Hepatocyte (in vitro differentiated cells): ENCODE results near the gene CKLF. TPM values are rescaled to one million over a fixed set of nuclear protein-coding genes. Genes with fewer than 3 reads are reported as not detected.
"Not testable (repeated sequence)": the region's sequence is repeated elsewhere in the genome, so short reads cannot be mapped to it uniquely, and the experiment has no call there.

Source experiments
- DNase-seq: peaks from one replicate; pipeline ENCODE4 v3.0.0-alpha.2; 2016; ENCODE audit warnings: low spot score
- H2AFZ ChIP-seq: fragments of 200-600 bp; sonication (generic); 2 replicates; pipeline ENCODE4 v1.6.0; 2016; ENCODE audit warnings: antibody characterized with exemption, mild to moderate bottlenecking
- H3K27ac ChIP-seq: fragments of 200-600 bp; sonication (generic); 2 replicates; pipeline ENCODE4 v1.5.1; 2016; ENCODE audit warnings: mild to moderate bottlenecking
- H3K27me3 ChIP-seq: fragments of 200-600 bp; sonication (generic); 2 replicates; pipeline ENCODE4 v1.6.1; 2016
- H3K36me3 ChIP-seq: fragments of 200-600 bp; sonication (generic); replicated peaks from 2 replicates; pipeline ENCODE4 v1.5.1; 2016; ENCODE audit warnings: low read depth; ENCODE audit not compliant: insufficient read depth
- H3K4me1 ChIP-seq: fragments of 200-600 bp; sonication (generic); 2 replicates; pipeline ENCODE4 v1.5.1; 2016; ENCODE audit warnings: mild to moderate bottlenecking, moderate library complexity; ENCODE audit not compliant: insufficient read depth
- H3K4me2 ChIP-seq: fragments of 200-600 bp; sonication (generic); 2 replicates; pipeline ENCODE4 v1.6.0; 2016
- H3K4me3 ChIP-seq: fragments of 200-600 bp; sonication (generic); 2 replicates; pipeline ENCODE4 v1.5.1; 2016; ENCODE audit warnings: mild to moderate bottlenecking
- H3K79me2 ChIP-seq: fragments of 200-600 bp; sonication (generic); 2 replicates; pipeline ENCODE4 v1.6.0; 2017; ENCODE audit warnings: mild to moderate bottlenecking
- H3K9me2 ChIP-seq: fragments of 200-600 bp; sonication (generic); replicated peaks from 2 replicates; pipeline ENCODE4 v1.6.0; 2017; ENCODE audit warnings: mild to moderate bottlenecking; ENCODE audit not compliant: insufficient read depth
- H3K9me3 ChIP-seq: fragments of 200-600 bp; sonication (generic); 2 replicates; pipeline ENCODE4 v1.5.1; 2016; ENCODE audit warnings: low read depth, mild to moderate bottlenecking
- H4K20me1 ChIP-seq: fragments of 200-600 bp; sonication (generic); 2 replicates; pipeline ENCODE4 v1.6.0; 2016; ENCODE audit warnings: mild to moderate bottlenecking; ENCODE audit not compliant: insufficient read depth, poor library complexity, severe bottlenecking
- EZH2 ChIP-seq: fragments of 200-600 bp; sonication (generic); IDR thresholded peaks from 2 replicates; pipeline ENCODE4 v1.6.1; 2016; ENCODE audit warnings: antibody characterized with exemption, mild to moderate bottlenecking, borderline replicate concordance
- EZH2phosphoT487 ChIP-seq: fragments of 200-600 bp; sonication (generic); IDR thresholded peaks from one replicate; pipeline ENCODE4 v1.6.1; 2018; ENCODE audit warnings: antibody characterized with exemption, mild to moderate bottlenecking, low read depth, moderate library complexity; ENCODE audit not compliant: unreplicated experiment, severe bottlenecking
- WGBS: methylation state at CpG from one replicate; pipeline ENCODE4 v1.1.6; 2016; ENCODE audit warnings: low lambda C conversion rate; ENCODE audit errors: missing lambda C conversion rate; 5-methylcytosine and 5-hydroxymethylcytosine counted together
- polyA plus RNA-seq: library from polyadenylated mRNA; unstranded; fragments of >200 nt; fragmentation: Nextera tagmentation; extraction: Ambion mirVana; gene quantifications from 2 replicates; pipeline ENCODE4 v1.2.1, GENCODE V29; 2016
- total RNA-seq: library from RNA; depleted of rRNA; stranded (reverse); fragments of >200 nt; gene quantifications from 2 replicates; pipeline ENCODE4 v1.2.3, GENCODE V29; 2014
- TF ChIP-seq, protein P1 (sequence below): fragments of 200-600 bp; sonication (generic); IDR thresholded peaks from 2 replicates; pipeline ENCODE4 v1.5.1; 2016; ENCODE audit warnings: antibody characterized with exemption, mild to moderate bottlenecking; ENCODE audit not compliant: poor library complexity

CKLF gene
- total and polyA plus RNA-seq, 2 experiments from 2014 or later = 39.9 to 53.5 TPM

DNA sequence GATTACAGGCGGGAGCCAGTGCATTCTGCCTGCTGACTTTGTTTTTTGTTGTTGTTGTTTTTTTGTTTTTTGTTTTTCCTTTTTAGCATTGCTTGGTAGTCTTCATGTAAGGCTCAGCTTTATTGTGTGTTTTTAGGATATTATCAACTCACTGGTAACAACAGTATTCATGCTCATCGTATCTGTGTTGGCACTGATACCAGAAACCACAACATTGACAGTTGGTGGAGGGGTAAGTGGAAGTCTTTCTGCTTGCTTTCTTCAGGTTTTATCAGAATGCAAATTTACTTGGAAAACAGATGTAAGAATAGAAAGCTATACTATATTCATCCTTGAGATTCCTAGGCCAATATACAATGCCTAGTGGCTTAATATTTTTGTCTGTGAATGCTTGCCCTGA is 10.6 kb downstream of the CKLF start:
- no peak for DNase-seq
- Histone ChIP-seq H3K27me3 (no peaks in the 10 kb centered on the region), H3K79me2 (no peaks in the 10 kb centered on the region), H3K4me1 (no peaks in the 10 kb centered on the region), H3K4me3 (no peak overlapping the region), H2AFZ (no peak overlapping the region), H4K20me1 (no peaks in the 10 kb centered on the region), H3K9me3 (no peaks in the 10 kb centered on the region), H3K27ac (no peak overlapping the region), H3K4me2 (no peak overlapping the region), H3K9me2 (no peaks in the 10 kb centered on the region), H3K36me3 (no peaks in the 10 kb centered on the region)
- TF ChIP-seq EZH2 (no peak), EZH2phosphoT487 (no peak)
- TF ChIP-seq, protein P1, sequence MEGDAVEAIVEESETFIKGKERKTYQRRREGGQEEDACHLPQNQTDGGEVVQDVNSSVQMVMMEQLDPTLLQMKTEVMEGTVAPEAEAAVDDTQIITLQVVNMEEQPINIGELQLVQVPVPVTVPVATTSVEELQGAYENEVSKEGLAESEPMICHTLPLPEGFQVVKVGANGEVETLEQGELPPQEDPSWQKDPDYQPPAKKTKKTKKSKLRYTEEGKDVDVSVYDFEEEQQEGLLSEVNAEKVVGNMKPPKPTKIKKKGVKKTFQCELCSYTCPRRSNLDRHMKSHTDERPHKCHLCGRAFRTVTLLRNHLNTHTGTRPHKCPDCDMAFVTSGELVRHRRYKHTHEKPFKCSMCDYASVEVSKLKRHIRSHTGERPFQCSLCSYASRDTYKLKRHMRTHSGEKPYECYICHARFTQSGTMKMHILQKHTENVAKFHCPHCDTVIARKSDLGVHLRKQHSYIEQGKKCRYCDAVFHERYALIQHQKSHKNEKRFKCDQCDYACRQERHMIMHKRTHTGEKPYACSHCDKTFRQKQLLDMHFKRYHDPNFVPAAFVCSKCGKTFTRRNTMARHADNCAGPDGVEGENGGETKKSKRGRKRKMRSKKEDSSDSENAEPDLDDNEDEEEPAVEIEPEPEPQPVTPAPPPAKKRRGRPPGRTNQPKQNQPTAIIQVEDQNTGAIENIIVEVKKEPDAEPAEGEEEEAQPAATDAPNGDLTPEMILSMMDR = no peak
- WGBS = 93% methylated on average over 2 of the region's 2 CpGs

DNA sequence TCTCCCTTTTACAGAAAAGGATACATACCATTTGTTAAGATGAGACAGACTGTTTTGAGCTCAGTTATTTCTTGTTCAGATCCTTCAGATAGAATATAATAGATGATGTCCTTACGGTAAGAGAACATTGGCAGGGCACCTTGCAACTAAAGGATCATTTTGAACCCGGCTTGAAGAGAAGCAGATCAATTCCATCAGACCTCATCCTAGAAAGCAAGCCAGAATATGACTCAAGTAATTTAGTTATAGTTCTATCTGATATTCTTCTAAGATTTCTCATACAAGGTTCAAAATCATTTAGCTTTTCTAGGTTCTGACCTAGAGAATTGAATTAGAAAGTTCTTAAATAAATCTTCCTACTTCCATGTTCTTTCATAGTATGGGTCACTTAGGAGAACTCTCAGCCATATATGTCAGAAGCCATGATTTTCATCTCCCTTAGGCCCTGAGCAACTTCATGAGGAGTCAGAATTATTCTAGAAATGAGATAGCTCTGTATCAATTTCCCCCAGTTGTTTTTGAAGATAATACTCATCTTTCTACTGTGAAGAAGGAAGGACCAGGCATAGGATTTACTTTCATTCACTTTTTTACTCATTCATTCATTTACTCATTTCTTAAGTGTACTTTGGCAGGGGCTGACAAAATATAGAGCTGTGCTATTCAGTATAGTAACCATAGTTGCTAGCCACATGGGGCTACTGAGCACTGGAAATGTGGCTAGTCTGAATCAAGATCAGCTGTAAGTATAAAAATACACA is 11.4 kb downstream of the CKLF start:
- no peaks in the 10 kb centered on the region for H3K4me1 ChIP-seq
- H3K79me2 ChIP-seq = no peaks in the 10 kb centered on the region
- no peaks in the 10 kb centered on the region for H3K36me3 ChIP-seq
- no peak for DNase-seq
- no peak overlapping the region for H3K27ac ChIP-seq
- no peak overlapping the region for H3K4me2 ChIP-seq
- no peaks in the 10 kb centered on the region for H3K27me3 ChIP-seq
- H3K4me3 ChIP-seq = no peak overlapping the region
- no peaks in the 10 kb centered on the region for H3K9me3 ChIP-seq
- no peaks in the 10 kb centered on the region for H4K20me1 ChIP-seq
- WGBS = 96% methylated on average over 2 of the region's 2 CpGs
- H2AFZ ChIP-seq = no peak overlapping the region
- no peak for TF ChIP-seq EZH2
- TF ChIP-seq, protein P1 = no peak
- no peak for TF ChIP-seq EZH2phosphoT487
- H3K9me2 ChIP-seq = no peaks in the 10 kb centered on the region

DNA sequence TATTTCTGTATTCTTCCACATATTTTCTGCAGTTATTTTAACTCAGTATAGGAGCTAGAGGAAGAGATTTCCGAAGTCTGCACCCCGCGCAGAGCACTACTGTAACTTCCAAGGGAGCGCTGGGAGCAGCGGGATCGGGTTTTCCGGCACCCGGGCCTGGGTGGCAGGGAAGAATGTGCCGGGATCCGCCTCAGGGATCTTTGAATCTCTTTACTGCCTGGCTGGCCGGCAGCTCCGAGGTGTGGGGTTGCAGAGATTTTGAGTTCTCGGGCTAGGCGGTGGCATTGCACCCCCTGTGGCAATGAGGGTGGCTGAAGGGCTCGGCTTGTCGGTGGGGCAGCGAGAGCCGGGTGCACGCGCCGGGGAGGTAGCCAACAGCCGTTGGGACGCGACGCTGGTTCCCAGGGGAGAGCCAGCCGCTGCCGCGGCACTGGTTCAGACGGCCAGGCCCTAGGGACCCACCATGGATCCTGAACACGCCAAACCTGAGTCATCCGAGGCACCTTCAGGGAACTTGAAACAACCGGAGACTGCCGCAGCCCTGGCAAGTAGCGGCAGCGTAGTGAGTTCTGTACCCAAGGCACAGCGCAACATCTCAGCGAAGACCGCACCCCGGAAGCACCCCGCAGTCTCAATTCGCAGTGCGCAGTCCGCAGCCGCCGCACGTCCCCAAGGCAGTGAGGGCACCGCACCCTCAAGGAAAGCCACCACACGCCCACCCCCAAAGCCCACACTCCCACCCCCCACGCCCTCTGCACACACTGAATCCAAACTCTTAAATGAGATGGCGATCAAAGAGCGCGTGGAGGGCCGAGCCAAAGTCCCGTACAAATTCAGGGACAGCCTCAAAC is 13.9 kb downstream of the CKLF start, which contains the start of gene CMTM1:
Gene CMTM1 (plus strand): TSS at position 389 of the 851 bp plus-strand sequence. CDS start 75 bp downstream, at position 464.
- DNase-seq = no peak
- H3K27me3 ChIP-seq = no peaks in the 10 kb centered on the region
- peaks cover 7% of the 10 kb centered on the region for H3K4me1 ChIP-seq
- 97% methylated on average over 52 of the region's 54 CpGs for WGBS
- H3K36me3 ChIP-seq = no peaks in the 10 kb centered on the region
- H3K9me2 ChIP-seq = no peaks in the 10 kb centered on the region
- H3K4me3 ChIP-seq = no peak within 1 kb of the TSS
- no peaks in the 10 kb centered on the region for H3K9me3 ChIP-seq
- H3K27ac ChIP-seq = no peak within 1 kb of the TSS
- H2AFZ ChIP-seq = no peak within 1 kb of the TSS
- no peak for TF ChIP-seq EZH2phosphoT487
- TF ChIP-seq, protein P1 = no peak
- no peaks in the 10 kb centered on the region for H3K79me2 ChIP-seq
- H4K20me1 ChIP-seq = no peaks in the 10 kb centered on the region
- H3K4me2 ChIP-seq = no peak within 1 kb of the TSS

DNA sequence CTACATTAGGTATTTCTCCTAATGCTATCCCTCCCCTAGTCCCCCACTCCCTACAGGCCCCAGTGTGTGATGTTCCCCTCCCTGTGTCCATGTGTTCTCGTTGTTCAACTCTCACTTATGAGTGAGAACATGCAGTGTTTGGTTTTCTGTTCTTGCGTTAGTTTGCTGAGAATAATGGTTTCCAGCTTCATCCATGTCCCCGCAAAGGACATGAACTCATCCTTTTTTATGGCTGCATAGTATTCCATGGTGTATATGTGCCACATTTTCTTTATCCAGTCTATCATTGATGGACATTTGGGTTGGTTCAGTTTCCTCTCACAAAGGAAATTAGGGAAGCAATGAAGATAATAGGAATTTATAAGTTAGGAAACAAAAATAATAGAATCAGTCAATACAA is 14.9 kb downstream of the CKLF start:
- H3K4me2 ChIP-seq, H2AFZ ChIP-seq, H3K4me3 ChIP-seq, H4K20me1 ChIP-seq, H3K36me3 ChIP-seq, H3K4me1 ChIP-seq, H3K27ac ChIP-seq, H3K9me2 ChIP-seq, H3K79me2 ChIP-seq, H3K9me3 ChIP-seq, DNase-seq, H3K27me3 ChIP-seq: not testable (repeated sequence)
- 96% methylated on average over 3 of the region's 3 CpGs for WGBS
